Measurements from ENCODE around the gene UBR3. TPM values are rescaled to one million over a fixed set of nuclear protein-coding genes. Genes with fewer than 3 reads are reported as not detected.

UBR3 gene
- total and polyA plus RNA-seq, 2 experiments from 2014 or later: 10.7 to 28.0 TPM

GRCh38 chr2:169961911-169962310 is 134.7 kb downstream of the UBR3 start:
- DNase-seq (ENCODE audit: low spot score) (no peak), ATAC-seq (no peak)
- Histone ChIP-seq H3K4me1 (ENCODE audit: insufficient read depth) (no peaks in the 10 kb centered on the region), H3K4me3 (no peak overlapping the region), H3K4me2 (no peak overlapping the region), H3K9me2 (ENCODE audit: insufficient read depth) (no peaks in the 10 kb centered on the region), H3K27me3 (ENCODE audit: insufficient read depth) (no peaks in the 10 kb centered on the region), H4K20me1 (replicated peaks; ENCODE audit: insufficient read depth) (no peaks in the 10 kb centered on the region), H3F3A (replicated peaks; ENCODE audit: low read depth) (no peaks in the 10 kb centered on the region), H3K79me2 (replicated peaks; ENCODE audit: insufficient read depth) (no peaks in the 10 kb centered on the region), H3K27ac (ENCODE audit: low read depth) (no peak overlapping the region), H2AFZ (no peak overlapping the region), H3K36me3 (ENCODE audit: insufficient read depth) (no peaks in the 10 kb centered on the region; the same call in 1 of the 2 replicates)
- H3K27me3 Mint-ChIP-seq (ENCODE audit: insufficient read depth, low read depth, poor library complexity): no peaks in the 10 kb centered on the region
- no peak overlapping the region for H3K4me3 Mint-ChIP-seq
- no peak for TF ChIP-seq POLR2AphosphoS5 (IDR thresholded peaks at IDR 0.05; ENCODE audit: low read depth)
- TF ChIP-seq EZH2 (IDR thresholded peaks at IDR 0.05; ENCODE audit: low read depth, unreplicated experiment): no peak
- no peak for TF ChIP-seq CREB1 (CRISPR knock-in tag; IDR thresholded peaks at IDR 0.05; ENCODE audit: low read depth)
- TF ChIP-seq ZNF462 (CRISPR knock-in tag; IDR thresholded peaks at IDR 0.05): no peak
- no peak for TF ChIP-seq ZNF331 (CRISPR knock-in tag; IDR thresholded peaks at IDR 0.05; ENCODE audit: low read depth)
- TF ChIP-seq EZH2phosphoT487 (IDR thresholded peaks at IDR 0.05; ENCODE audit: unreplicated experiment): no peak
- TF ChIP-seq NANOG (IDR thresholded peaks at IDR 0.05; ENCODE audit: borderline replicate concordance): no peak
- TF ChIP-seq ETS1 (IDR thresholded peaks at IDR 0.05): no peak
- no peak for TF ChIP-seq CTCF (conservative IDR thresholded peaks at IDR 0.05; ENCODE audit: low read depth in 2 of 2)
- TF ChIP-seq ZNF114 (CRISPR knock-in tag; IDR thresholded peaks at IDR 0.05): no peak
- TF ChIP-seq, protein P1, sequence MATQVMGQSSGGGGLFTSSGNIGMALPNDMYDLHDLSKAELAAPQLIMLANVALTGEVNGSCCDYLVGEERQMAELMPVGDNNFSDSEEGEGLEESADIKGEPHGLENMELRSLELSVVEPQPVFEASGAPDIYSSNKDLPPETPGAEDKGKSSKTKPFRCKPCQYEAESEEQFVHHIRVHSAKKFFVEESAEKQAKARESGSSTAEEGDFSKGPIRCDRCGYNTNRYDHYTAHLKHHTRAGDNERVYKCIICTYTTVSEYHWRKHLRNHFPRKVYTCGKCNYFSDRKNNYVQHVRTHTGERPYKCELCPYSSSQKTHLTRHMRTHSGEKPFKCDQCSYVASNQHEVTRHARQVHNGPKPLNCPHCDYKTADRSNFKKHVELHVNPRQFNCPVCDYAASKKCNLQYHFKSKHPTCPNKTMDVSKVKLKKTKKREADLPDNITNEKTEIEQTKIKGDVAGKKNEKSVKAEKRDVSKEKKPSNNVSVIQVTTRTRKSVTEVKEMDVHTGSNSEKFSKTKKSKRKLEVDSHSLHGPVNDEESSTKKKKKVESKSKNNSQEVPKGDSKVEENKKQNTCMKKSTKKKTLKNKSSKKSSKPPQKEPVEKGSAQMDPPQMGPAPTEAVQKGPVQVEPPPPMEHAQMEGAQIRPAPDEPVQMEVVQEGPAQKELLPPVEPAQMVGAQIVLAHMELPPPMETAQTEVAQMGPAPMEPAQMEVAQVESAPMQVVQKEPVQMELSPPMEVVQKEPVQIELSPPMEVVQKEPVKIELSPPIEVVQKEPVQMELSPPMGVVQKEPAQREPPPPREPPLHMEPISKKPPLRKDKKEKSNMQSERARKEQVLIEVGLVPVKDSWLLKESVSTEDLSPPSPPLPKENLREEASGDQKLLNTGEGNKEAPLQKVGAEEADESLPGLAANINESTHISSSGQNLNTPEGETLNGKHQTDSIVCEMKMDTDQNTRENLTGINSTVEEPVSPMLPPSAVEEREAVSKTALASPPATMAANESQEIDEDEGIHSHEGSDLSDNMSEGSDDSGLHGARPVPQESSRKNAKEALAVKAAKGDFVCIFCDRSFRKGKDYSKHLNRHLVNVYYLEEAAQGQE (IDR thresholded peaks at IDR 0.05; ENCODE audit: unreplicated experiment): no peak
- no peak for TF ChIP-seq STAT1 (IDR thresholded peaks at IDR 0.05; ENCODE audit: unreplicated experiment)
- no peak for TF ChIP-seq JUNB (IDR thresholded peaks at IDR 0.05; ENCODE audit: unreplicated experiment)
- peaks cover 7% of the 10 kb centered on the region; the same call in 2 of the 3 replicates for H3K36me3 Mint-ChIP-seq (ENCODE audit: low read depth)
- no peaks in the 10 kb centered on the region for H3K4me1 Mint-ChIP-seq
- no peaks in the 10 kb centered on the region for H3K9me3 Mint-ChIP-seq
- no peak overlapping the region for H3K27ac Mint-ChIP-seq

All from GM23338 (cell line).